Lower leg skin (tissue), 3 donors: ENCODE results near the gene TADA3.

ENCODE experiments used
- CTCF ChIP-seq, 3 donors: fragments of 450-650 bp; IDR thresholded peaks; one replicate each; pipeline ENCODE4 v1.5.1; 2016; ENCODE audit warnings: antibody characterized with exemption in 3 of 3, mild to moderate bottlenecking in 3 of 3, moderate library complexity in 2 of 3
- POLR2A ChIP-seq, 2 donors: fragments of 450-650 bp; IDR thresholded peaks; one replicate each; pipeline ENCODE4 v1.6.1; 2016 to 2017; ENCODE audit warnings: antibody characterized with exemption in 2 of 2, mild to moderate bottlenecking in 1 of 2, moderate library complexity in 1 of 2

GRCh38 chr3:9765865-9766264 is 26.4 kb downstream of the TADA3 start:
- no peak for TF ChIP-seq CTCF (IDR thresholded peaks at IDR 0.05)
- TF ChIP-seq POLR2A (IDR thresholded peaks at IDR 0.05), result no peak
